K562 (cell line): ENCODE results near the gene BRSK1. TPM values are rescaled to one million over a fixed set of nuclear protein-coding genes. Genes with fewer than 3 reads are reported as not detected.

Experiments used
- AFF4 ChIP-seq: sonication (generic); formaldehyde crosslinking; IDR thresholded peaks from 2 replicates; pipeline ENCODE4 v1.8.0; 2023; ENCODE audit warnings: mild to moderate bottlenecking, missing genetic modification reagents
- SNAPC5 ChIP-seq: fragments of 250-450 bp; sonication (Bioruptor Pico); IDR thresholded peaks from 2 replicates; pipeline ENCODE4 v1.8.0; 2021; ENCODE audit warnings: moderate library complexity, mild to moderate bottlenecking, inconsistent platforms
- TEAD4 ChIP-seq, 2 experiments: sonication (generic) in 1 of 2; formaldehyde crosslinking in 1 of 2; IDR thresholded peaks; 2 replicates each; pipeline versions ENCODE4 v1.6.1 to v1.8.0; 2012 to 2022; ENCODE audit warnings: borderline replicate concordance in 1 of 2, inconsistent platforms in 1 of 2, low read length in 1 of 2, mild to moderate bottlenecking in 1 of 2, missing genetic modification reagents in 1 of 2
- THAP12 ChIP-seq: fragments of 250-450 bp; sonication (Bioruptor Pico); IDR thresholded peaks from 2 replicates; pipeline ENCODE4 v1.9.0; 2021; ENCODE audit warnings: mild to moderate bottlenecking, inconsistent platforms
- YBX1 ChIP-seq: fragments of 450-650 bp; IDR thresholded peaks from 2 replicates; pipeline ENCODE4 v1.7.1; 2016; ENCODE audit warnings: mild to moderate bottlenecking
- ZEB2 ChIP-seq: fragments of 450-650 bp; IDR thresholded peaks from 2 replicates; pipeline ENCODE4 v1.6.1; 2016
- ZNF12 ChIP-seq: sonication (generic); formaldehyde crosslinking; IDR thresholded peaks from 2 replicates; pipeline ENCODE4 v1.4.0; 2020; ENCODE audit warnings: mild to moderate bottlenecking, missing genetic modification reagents
- ZNF280A ChIP-seq: fragments of 450-650 bp; IDR thresholded peaks from 2 replicates; pipeline ENCODE4 v1.6.1; 2018; ENCODE audit warnings: mild to moderate bottlenecking, low read depth; ENCODE audit not compliant: partially characterized antibody
- ZNF41 ChIP-seq: fragments of 250-450 bp; sonication (Bioruptor Pico); conservative IDR thresholded peaks from 2 replicates; pipeline ENCODE4 v1.4.0; 2020; ENCODE audit warnings: mild to moderate bottlenecking
- polyA plus RNA-seq, 8 experiments: library from polyadenylated mRNA; depleted of rRNA in 4 of 8; stranded (reverse) in 5 of 8; unstranded in 3 of 8; fragments of >200 nt; fragmentation: Nextera tagmentation in 2 of 8; fragmentation: Illumina TruSeq in 1 of 8; extraction: Ambion mirVana in 2 of 8; extraction: Trizol in 1 of 8; gene quantifications; 2 replicates each; pipeline versions ENCODE4 v1.2.1 to v1.2.3, GENCODE V29; 2011 to 2014; ENCODE audit warnings: inconsistent platforms in 1 of 8, missing spikeins in 1 of 8
- total RNA-seq, 7 experiments: library from RNA; depleted of rRNA in 6 of 7; stranded (reverse); fragments of >200 nt in 6 of 7; fragmentation: Illumina TruSeq in 2 of 7; extraction: Trizol in 2 of 7; gene quantifications; 2 replicates each; pipeline versions ENCODE4 v1.2.1 to v1.2.3, GENCODE V29; 2011 to 2021; ENCODE audit warnings: low replicate concordance in 1 of 7

The BRSK1 gene
- total and polyA plus RNA-seq, 9 of the 15 experiments (the other 6 are each of a cell fraction or from before 2014, with no cell fraction given): 1.7 to 9.3 (median 3.8) TPM; not detected in 2

GRCh38 chr19:55339889-55340783 lies 56.3 kb downstream of the BRSK1 start (continued):
- TF ChIP-seq THAP12 (CRISPR knock-in tag) (0 out of 2 replicates have a peak, but pooled peaks have one; percentile 63), ZNF280A (no peak), TEAD4 (IDR thresholded peaks at IDR 0.05; ENCODE audit: low read length) (no peak), TEAD4 (CRISPR knock-in tag; IDR thresholded peaks at IDR 0.05; ENCODE audit: borderline replicate concordance) (peak; percentile 29; the same call in 1 of the 2 replicates), ZNF41 (CRISPR knock-in tag) (no peak), YBX1 (no peak), SNAPC5 (no peak), ZEB2 (no peak), ZNF12 (CRISPR knock-in tag) (0 out of 2 replicates have a peak, but pooled peaks have one; percentile 48), AFF4 (CRISPR knock-in tag) (peak; percentile 53; the same call in 1 of the 2 replicates)
